Measurements from ENCODE around the gene HNRNPLL.

DNA sequence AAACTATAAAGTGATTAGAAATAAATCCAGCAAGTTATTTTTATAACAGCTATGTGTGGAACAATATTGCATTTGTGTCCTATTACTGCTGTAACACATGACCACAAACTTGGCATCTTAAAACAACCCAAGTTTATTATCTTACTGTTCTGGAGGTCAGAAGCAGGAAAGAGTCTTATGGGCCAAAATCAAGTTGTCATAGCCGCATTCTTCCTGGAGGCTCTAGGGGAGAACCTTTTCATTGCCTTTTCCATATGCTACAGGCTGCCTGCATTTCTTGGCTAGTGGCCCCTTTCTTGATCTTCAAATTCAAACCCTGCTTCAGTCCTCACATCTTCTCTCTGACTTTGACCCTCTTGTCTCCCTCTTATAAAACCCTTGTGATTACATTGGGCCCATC lies 27.0 kb upstream of the HNRNPLL start:
- no peak for TF ChIP-seq RFX5 (IDR thresholded peaks at IDR 0.05; ENCODE audit: low read length)
- TF ChIP-seq, protein P1, sequence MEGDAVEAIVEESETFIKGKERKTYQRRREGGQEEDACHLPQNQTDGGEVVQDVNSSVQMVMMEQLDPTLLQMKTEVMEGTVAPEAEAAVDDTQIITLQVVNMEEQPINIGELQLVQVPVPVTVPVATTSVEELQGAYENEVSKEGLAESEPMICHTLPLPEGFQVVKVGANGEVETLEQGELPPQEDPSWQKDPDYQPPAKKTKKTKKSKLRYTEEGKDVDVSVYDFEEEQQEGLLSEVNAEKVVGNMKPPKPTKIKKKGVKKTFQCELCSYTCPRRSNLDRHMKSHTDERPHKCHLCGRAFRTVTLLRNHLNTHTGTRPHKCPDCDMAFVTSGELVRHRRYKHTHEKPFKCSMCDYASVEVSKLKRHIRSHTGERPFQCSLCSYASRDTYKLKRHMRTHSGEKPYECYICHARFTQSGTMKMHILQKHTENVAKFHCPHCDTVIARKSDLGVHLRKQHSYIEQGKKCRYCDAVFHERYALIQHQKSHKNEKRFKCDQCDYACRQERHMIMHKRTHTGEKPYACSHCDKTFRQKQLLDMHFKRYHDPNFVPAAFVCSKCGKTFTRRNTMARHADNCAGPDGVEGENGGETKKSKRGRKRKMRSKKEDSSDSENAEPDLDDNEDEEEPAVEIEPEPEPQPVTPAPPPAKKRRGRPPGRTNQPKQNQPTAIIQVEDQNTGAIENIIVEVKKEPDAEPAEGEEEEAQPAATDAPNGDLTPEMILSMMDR (IDR thresholded peaks at IDR 0.05), result no peak
- TF ChIP-seq POLR2AphosphoS5 (IDR thresholded peaks at IDR 0.05; ENCODE audit: low read depth, low read length), result no peak

Measured in SK-N-SH (cell line).